WERI-Rb-1 (cell line): ENCODE results near the gene TAAR9.

Experiments
- DNase-seq: peaks from one replicate; pipeline ENCODE4 v3.0.0-alpha.2; 2020
- H3K27ac ChIP-seq: fragments of 250-450 bp; sonication (Bioruptor Pico); 2 replicates; pipeline ENCODE4 v1.5.1; 2020; ENCODE audit warnings: mild to moderate bottlenecking, moderate library complexity
- H3K27me3 ChIP-seq: fragments of 250-450 bp; sonication (Bioruptor Pico); 2 replicates; pipeline ENCODE4 v1.5.1; 2021; ENCODE audit warnings: mild to moderate bottlenecking, low read depth, moderate library complexity; ENCODE audit not compliant: insufficient read depth, severe bottlenecking
- H3K36me3 ChIP-seq: fragments of 250-450 bp; sonication (Bioruptor Pico); 2 replicates; pipeline ENCODE4 v1.5.1; 2020; ENCODE audit warnings: mild to moderate bottlenecking, moderate library complexity
- H3K4me3 ChIP-seq: 2 replicates; pipeline ENCODE4 v1.5.1; 2011; ENCODE audit warnings: low read depth, mild to moderate bottlenecking, control low read depth, low read length
- H3K9me3 ChIP-seq: fragments of 250-450 bp; sonication (Bioruptor Pico); 2 replicates; pipeline ENCODE4 v1.5.1; 2021; ENCODE audit warnings: mild to moderate bottlenecking, moderate library complexity; ENCODE audit not compliant: severe bottlenecking
- TF ChIP-seq, protein P1 (sequence below): IDR thresholded peaks from 2 replicates; pipeline ENCODE4 v1.5.1; 2011; ENCODE audit warnings: low read depth, mild to moderate bottlenecking, control low read depth, inconsistent platforms, low read length

TAAR9 gene

DNA sequence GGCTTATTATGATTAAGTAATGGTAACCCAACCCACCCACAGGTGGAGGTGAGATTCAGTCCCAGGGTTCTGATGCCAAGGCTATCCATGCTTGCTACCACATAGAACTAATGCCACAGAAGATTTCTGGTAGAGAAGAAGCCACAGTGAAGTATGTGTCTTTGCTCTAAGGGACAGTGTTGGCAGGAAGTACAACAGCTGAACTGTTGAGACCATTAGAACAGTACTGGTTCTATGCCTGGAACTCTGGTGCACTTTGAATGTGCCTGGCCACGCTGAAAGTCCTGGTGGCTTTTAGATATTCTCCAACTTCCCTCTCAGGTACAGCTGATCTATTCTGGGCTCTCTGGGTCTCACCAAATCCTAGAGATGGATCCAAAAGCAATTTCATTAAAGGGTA, 32.9 kb upstream of the TAAR9 start:
- Histone ChIP-seq H3K9me3 (no peaks in the 10 kb centered on the region), H3K4me3 (no peak overlapping the region), H3K27me3 (no peaks in the 10 kb centered on the region), H3K27ac (no peak overlapping the region), H3K36me3 (no peaks in the 10 kb centered on the region)
- no peak for DNase-seq
- TF ChIP-seq, protein P1, sequence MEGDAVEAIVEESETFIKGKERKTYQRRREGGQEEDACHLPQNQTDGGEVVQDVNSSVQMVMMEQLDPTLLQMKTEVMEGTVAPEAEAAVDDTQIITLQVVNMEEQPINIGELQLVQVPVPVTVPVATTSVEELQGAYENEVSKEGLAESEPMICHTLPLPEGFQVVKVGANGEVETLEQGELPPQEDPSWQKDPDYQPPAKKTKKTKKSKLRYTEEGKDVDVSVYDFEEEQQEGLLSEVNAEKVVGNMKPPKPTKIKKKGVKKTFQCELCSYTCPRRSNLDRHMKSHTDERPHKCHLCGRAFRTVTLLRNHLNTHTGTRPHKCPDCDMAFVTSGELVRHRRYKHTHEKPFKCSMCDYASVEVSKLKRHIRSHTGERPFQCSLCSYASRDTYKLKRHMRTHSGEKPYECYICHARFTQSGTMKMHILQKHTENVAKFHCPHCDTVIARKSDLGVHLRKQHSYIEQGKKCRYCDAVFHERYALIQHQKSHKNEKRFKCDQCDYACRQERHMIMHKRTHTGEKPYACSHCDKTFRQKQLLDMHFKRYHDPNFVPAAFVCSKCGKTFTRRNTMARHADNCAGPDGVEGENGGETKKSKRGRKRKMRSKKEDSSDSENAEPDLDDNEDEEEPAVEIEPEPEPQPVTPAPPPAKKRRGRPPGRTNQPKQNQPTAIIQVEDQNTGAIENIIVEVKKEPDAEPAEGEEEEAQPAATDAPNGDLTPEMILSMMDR: no peak

DNA sequence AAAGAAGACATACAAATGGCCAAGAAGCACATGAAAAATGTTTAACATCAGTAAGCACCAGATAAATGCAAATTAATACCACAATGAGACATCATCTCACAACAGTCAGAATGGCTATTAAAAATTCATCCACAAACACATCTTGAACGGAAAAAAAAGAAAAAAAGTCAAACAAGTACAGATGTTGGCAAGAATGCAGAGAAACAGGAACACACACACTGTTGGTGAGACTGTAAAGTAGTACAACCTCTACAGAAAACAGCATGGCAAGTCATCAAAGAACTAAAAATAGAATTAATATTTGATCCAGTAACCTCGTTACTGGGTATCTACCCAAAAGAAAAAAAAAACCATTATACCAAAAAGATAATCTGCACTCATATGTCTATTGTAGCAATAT, 31.6 kb upstream of the TAAR9 start:
- Histone ChIP-seq H3K36me3 (no peaks in the 10 kb centered on the region), H3K4me3 (no peak overlapping the region), H3K27ac (no peak overlapping the region), H3K27me3 (no peaks in the 10 kb centered on the region), H3K9me3 (no peaks in the 10 kb centered on the region)
- TF ChIP-seq, protein P1: no peak
- DNase-seq: no peak

DNA sequence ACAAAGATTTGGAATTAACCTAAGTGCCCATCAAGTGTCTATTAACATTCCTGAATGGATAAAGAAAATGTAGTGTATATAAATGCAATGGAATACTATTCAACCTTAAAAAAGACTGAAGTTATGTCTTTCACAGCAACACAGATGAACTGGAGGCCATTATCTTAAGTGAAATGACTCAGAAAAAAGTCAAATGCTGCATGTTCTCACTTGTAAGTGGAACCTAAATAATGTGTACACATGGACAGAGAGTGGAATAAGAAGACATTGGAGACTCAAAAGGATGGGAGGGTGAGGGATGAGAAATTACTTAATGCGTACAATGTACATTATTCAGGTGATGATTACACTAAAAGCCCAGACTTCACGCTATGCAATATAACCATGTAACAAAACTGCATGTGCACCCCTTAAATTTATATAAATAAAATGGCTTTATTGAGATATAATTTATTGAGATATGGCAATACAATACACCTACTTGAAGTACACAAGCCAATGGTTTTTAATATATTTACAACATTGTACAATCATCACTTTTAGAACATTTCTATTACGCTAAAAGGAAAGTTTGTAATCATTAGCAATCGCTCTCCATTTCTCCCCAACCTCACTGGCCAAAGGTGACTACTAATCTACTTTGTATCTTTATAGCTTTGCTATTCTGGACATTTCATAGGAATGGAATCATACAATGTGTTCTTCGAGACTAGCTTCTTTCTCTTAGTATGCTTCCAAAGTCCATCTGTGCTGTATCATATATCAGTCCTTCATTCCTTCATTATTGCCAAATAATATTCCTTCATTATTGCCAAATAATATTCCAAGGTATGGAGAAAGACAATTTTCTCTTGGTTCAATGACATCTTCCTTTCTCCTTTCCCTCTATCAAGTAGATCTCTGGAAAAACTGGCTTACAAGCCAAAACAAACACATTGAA, 30.9 kb upstream of the TAAR9 start:
- Histone ChIP-seq H3K27me3 (no peaks in the 10 kb centered on the region), H3K36me3 (no peaks in the 10 kb centered on the region), H3K9me3 (no peaks in the 10 kb centered on the region), H3K4me3 (no peak overlapping the region), H3K27ac (no peak overlapping the region)
- DNase-seq: no peak
- TF ChIP-seq, protein P1: no peak

DNA sequence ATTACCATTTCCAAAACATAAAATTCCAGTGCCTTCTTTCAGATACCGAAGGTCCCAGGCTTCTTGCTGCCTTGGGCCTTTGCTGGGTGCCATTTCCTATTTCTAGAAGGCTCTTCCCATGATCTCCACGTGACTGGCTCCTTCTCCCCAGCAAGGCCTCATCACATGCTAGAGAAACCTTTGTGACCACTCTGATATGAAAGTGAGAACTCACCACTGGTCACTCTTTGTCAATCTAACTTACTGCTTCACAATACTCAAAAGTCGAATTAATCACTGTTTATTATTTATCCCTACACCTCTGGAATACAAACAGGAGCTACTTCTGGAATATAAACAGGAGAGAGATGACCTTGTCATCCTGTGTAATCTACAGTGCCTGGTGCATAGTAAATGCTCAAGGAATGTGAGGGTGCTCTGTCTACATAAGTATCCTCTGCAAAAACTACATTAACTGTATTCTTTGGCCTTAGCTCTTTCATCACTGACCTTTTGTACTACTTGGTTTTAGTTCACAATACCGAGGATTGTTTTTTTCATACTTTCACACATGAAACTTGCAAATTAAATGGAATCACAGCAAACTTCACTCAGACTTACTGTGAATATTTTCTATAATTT, 26.8 kb upstream of the TAAR9 start:
- H3K36me3 ChIP-seq: peaks cover 3% of the 10 kb centered on the region; the same call in 1 of the 2 replicates
- no peaks in the 10 kb centered on the region for H3K9me3 ChIP-seq
- H3K4me3 ChIP-seq: no peak overlapping the region
- no peak for DNase-seq
- H3K27me3 ChIP-seq: peaks cover 30% of the 10 kb centered on the region
- H3K27ac ChIP-seq: no peak overlapping the region
- TF ChIP-seq, protein P1: no peak

DNA sequence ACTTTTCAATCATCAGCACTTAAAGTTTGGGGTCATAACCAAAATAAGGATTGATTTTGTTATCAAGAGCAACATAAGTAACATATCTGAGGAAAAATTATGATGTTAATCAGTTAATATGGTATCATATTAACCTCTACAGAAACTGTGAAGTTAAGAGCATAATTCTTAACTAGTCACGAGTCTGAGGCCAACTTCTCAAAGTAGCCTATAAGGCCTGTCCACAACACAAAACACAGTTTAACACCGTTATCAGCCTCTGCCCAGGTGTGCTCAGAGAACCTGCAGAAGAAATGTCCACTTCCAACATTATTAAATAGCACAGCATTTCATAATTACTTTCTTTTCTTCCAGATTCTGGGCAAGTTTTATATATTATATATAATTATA, 26.3 kb upstream of the TAAR9 start:
- Histone ChIP-seq H3K27me3 (peaks cover 33% of the 10 kb centered on the region), H3K27ac (no peak overlapping the region), H3K36me3 (peaks cover 3% of the 10 kb centered on the region; the same call in 1 of the 2 replicates), H3K4me3 (no peak overlapping the region; the same call in 1 of the 2 replicates), H3K9me3 (no peaks in the 10 kb centered on the region)
- no peak for DNase-seq
- TF ChIP-seq, protein P1: no peak
